Ishikawa (cell line): ENCODE measurements around the gene NLGN4X.

ENCODE experiments used
- EGR1 ChIP-seq: IDR thresholded peaks from 2 replicates; pipeline ENCODE4 v1.6.1; 2012
- EP300 ChIP-seq: IDR thresholded peaks from 2 replicates; pipeline ENCODE4 v1.6.1; 2012; ENCODE audit warnings: borderline replicate concordance
- MAX ChIP-seq: IDR thresholded peaks from 2 replicates; pipeline ENCODE4 v1.6.1; 2012
- RAD21 ChIP-seq: IDR thresholded peaks from 2 replicates; pipeline ENCODE4 v1.6.1; 2012; ENCODE audit warnings: low read depth
- YY1 ChIP-seq: IDR thresholded peaks from 2 replicates; pipeline ENCODE4 v1.6.1; 2012; ENCODE audit warnings: low read depth

- TF ChIP-seq EP300 (no peak), YY1 (no peak), MAX (no peak), EGR1 (no peak), RAD21 (peak; percentile 35; the same call in 1 of the 2 replicates)
Observed at GRCh38 chrX:6021316-6022091, 207.2 kb downstream of the NLGN4X start.
